ENCODE measurements around the gene HES4.
"Not testable (repeated sequence)": the region's sequence is repeated elsewhere in the genome, so short reads cannot be mapped to it uniquely, and the experiment has no call there.

HES4 gene

DNA sequence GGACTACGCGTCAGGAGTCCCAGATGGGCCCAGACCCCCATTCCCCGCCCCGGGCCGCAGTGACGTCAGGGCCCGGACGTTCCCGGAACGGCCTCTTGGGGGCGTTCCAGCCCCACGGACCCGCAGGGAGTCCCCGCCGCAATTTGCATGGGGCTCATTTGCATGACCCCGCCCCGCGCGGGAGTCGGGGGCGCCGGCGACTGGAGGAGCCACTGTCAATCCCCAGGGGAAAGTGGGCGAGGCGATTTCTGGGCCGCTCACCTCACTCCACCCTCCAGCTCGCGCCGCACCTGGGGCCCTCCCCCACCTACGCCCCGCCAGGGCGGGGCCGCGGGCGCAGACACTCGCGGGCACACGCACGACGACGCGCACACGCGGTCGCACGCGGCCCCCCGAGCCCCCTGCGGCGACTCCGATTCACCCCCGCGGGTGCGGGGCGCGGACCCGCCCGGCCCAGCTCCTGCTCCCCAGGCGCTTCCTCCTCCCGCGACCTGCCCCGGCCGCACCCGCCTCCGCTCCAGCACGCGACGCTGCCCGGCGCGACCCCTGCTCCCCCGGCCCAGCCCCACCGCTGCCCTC is 33.2 kb upstream of the HES4 start:
- DNase-seq (ENCODE audit: low read depth in 2 of 2): peak; percentile 90 to 91

DNA sequence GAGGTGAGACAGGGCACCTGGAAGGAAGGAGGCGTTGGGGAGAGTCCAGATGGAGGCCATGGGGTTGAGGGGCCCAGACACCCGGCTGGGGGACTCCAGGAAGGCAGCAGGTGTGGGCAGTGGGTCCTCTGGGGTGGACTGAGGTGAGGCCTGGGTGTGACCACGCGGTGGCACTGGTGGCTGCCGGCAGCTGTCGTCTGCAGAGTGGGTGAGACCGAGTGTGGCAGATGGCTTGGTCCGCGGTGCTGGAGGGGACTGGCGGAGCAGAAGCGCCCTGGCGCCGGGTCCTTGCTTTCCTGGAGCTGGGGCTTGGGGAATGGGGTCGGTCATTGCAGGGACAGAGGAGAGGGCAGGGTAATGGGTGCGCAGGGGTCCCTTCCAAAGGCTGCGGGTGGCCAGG is 32.5 kb upstream of the HES4 start:
- DNase-seq (ENCODE audit: low read depth in 2 of 2): no peak

DNA sequence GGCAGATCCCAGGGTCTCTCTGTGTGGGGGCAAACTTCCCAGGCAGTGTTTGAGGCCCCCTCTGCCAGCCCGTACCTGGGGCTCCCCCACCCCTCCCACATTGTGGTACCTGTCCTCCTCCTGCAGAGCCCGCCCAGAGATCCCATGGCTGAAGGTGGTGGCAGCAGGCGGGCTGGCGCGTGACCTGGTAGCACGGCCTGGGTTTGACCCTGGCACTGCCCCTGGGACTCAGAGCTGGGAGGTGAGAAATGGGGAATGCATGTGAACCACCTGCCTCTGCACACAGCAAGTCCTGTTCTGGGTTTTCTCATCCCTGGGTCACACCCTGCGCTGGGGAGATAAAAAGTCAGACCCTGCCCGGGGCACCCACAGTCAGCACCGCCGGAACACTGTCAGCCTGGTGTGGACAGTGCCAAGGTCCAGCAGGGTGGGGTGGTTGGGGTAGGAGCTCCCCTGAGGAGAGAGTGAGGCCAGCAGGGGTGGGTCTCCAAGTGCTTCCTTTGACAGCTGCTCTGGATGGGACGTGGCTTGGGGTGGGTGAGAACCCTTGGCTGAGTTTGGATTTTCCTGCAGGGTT is 31.9 kb upstream of the HES4 start:
- no peak for DNase-seq (ENCODE audit: low read depth in 2 of 2)

DNA sequence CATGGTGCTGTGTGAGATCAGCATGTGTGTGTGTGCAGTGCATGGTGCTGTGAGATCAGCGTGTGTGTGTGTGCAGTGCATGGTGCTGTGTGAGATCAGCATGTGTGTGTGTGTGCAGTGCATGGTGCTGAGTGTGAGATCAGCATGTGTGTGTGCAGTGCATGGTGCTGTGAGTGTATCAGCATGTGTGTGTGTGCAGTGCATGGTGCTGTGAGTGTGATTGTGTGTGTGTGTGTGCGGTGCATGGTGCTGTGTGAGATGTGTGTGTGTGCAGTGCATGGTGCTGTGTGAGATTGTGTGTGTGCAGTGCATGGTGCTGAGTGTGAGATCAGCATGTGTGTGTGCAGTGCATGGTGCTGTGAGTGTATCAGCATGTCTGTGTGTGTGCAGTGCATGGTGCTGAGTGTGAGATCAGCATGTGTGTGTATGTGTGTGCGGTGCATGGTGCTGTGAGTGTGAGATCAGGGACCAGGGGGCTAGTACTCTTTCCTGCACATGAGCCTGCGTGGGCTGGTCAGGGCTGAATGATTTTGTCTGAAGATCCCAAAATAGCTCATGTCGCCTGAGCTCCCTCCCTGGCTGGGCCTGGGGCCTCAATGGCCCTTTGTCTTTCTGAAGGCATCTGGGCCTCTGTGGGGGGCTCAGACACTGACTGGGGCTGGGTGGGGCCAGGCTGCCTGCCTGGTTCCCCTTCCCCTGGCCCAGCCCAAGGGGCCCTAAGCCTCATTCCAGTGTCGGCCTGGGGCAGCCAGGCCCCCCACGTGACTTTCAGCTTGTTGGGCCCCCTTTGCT is 31.2 kb upstream of the HES4 start:
- not testable (repeated sequence) for DNase-seq (ENCODE audit: low read depth in 2 of 2)

DNA sequence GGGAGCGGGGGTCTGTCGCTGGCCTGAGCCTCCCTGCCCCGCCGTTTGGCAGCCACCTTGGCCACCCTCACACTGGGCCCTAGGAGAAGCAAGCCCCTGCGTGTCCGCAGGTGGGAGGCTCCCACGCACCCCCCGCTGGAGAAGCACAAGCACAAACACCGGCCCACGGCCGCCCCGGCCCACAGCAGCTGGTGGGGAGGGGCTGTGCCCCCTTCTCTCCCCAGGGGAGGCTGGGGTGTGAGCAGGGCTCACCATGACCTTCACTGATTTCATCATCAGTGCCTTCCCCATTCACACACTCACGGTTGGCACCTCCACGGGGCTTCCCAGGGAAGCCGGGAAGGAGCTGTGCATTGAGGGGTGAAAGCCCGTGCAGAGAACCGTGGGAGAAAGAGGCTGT is 27.9 kb upstream of the HES4 start:
- DNase-seq (ENCODE audit: low read depth in 2 of 2): no peak

DNA sequence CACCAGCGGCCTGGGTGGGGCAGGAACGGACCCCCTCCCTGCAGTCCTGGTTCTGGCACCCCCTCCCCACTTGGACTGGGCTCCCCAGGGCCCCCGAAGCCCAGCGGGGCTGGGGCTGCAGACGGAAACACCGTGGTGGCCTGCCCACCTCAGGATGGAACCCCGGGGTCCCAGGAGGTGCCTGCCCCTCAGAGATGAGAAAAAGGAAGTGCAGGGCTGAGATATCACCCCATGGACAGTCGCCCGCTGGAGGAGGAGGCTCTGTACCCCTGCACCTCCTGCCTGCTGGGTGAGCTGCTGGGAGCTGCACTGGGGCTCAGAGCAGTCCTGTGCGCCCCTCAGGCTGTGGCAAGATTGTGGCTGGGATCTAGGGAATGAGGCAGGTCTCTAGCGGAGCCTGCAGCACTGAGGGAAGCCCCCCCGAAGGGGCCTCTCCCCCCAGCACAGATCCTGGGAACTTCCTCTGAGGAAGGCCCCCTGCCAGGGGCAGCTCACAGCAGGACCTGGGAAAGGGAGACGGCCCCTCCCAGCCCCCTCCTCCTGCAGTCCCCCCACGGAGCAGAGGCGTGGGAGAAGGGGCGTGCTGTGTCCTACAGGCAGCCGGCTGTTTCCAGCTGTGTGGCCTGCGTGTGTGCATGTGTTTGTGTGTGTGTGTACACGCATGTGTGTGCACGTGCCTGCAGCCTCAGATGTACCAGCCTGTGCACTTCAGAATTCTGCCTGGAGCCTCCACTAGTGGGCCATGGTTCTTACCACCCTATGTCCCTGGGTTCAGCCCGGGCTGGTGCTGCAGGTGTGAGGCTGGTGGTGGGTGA is 26.9 kb upstream of the HES4 start:
- DNase-seq (ENCODE audit: low read depth in 2 of 2): no peak

DNA sequence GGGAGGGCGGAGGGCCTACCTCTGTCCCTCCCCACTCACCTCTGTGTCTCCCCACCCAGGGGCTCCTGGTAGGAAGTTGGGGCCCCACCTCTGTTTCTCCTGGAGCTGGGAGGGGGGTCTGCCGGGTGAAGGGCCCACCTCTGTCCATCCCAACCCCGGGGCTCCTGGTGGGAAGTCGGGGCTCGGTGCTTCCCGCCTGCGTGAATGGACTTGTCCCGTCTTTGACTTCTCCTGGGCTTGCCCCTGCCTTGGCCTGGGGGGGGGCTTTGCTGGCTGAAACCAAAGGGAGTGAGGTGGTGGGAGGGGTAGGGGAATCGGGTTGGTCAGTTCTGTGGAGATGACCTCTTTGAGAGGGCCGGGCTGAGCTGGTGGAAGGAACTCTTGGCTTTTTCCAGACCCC is 25.8 kb upstream of the HES4 start:
- no peak for DNase-seq (ENCODE audit: low read depth in 2 of 2)

DNA sequence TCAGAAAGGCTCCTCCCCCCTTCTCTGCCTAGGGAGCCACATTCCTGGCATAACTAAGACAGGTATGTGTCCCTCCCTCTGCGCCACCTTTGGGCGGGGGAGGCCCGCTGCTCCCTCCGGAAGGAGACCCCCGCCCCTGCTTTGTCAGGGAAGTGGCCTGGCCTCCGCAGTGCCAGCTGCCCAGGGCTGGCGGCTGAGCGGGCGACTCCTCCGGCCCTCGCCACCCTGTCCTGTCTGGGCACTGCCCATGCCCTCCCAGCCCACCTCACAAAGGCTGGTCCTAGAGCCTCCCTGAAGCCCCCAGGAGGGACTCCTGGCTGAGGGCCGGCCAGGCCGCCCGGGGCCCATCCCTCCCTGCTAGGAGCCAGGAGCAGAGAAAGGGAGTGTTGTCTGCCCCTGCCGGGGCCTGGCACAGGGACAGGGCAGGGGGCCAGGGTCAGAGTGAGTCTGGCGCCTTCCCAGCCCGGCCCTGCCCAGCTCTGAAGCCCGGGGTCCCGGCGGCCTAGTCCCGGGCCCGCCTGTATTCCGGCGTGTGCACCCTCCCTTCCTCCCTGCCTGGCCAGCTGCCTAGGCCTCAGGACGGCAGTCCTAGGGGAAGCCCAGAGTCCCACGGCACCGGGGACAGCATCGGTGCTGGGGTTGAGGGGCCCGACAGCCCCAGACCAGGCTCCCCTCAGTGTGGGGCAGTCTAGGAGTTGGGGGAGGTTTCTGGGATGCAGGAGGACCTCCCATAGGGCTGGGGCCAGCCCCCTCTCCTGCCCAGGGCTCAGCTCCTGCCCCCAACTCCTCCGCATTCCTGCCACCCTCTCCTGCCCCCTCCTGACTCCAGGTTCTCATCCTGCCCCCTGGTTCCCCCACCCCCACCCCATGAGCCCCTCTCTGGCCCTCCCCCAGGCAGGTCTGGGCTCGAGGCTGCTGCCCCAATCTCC is 25.1 kb upstream of the HES4 start:
- no peak for DNase-seq (ENCODE audit: low read depth in 2 of 2)

DNA sequence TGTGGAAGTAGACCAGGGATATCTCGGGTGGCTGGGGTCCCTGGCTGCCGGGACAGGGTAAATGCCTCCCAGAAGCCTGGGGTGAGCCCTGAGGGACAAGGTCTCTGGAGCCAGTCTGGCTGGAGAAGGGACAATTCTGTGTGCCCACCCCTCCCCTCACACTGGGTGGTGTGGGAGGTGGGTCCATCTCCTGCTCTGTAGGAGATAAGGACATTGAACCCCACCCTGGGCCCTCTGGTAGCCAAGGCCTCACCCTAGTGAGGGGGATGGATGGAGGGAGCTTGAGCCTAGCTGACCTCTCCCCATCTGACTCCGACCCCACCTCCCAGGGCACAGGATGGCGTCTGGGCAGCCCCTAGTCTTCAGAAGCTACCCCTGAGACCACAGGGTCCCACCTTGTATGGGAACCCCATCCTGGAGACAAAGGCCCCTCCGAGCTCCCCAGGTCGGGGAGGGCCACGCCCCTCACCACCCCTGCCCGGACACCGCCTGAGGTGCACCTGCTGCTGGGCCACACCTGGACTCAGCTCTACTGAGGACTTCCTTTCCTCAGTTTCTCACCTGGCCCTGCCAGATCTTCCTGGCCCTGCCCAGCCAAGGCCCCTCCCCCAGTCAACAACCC is 24.4 kb upstream of the HES4 start:
- no peak for DNase-seq (ENCODE audit: low read depth in 2 of 2)

DNA sequence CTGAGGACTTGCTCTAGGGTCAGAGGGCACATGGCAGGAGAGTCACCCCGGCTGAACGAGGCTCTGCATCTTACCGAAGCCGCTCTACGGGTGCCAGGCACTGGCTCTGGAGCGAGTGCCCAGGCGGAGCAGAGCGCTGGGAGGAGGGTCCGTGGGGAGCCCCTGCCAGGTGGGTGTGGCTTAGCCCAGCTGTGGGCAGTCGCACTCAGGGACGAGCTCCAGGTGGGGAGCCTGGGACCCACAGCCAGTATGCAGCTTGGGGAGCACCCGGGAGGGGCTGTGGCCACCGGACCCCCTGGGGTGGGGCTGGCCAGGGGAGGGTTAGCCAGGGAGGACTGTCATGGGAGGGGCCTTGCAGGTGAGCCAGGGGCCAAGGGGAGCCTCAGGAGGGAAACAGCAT is 23.8 kb upstream of the HES4 start:
- no peak for DNase-seq (ENCODE audit: low read depth in 2 of 2)

DNA sequence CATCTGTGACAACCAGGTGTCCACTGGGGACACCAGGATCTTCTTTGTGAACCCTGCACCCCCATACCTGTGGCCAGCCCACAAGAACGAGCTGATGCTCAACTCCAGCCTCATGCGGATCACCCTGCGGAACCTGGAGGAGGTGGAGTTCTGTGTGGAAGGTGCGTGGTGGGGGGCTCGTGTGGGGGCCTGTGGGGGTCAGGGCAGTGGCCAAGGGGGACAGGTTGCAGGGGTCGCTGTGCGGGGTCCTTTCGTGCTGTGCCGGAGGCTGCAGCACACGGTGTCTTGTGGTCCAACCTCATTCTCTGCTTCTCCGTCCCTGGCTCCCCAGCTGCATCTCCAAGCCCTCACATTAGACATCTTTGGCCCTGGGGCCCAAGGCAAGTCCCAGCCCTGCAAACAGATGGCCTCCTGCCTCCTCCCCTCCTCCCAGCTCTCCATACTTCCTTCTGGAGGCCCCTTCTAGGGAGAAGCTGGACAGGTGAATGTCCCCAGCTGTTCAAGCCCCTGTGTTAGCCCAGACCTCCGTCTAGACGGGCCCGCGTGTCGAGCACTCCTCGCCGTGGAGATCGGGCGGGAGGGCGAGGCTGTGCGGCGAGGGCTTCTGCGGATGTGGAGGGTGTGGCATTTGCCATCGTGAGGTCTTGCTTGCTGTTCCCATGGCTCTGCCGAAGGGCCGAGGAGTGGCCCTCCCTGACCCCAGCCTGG is 22.6 kb upstream of the HES4 start:
- no peak for DNase-seq (ENCODE audit: low read depth in 2 of 2)

DNA sequence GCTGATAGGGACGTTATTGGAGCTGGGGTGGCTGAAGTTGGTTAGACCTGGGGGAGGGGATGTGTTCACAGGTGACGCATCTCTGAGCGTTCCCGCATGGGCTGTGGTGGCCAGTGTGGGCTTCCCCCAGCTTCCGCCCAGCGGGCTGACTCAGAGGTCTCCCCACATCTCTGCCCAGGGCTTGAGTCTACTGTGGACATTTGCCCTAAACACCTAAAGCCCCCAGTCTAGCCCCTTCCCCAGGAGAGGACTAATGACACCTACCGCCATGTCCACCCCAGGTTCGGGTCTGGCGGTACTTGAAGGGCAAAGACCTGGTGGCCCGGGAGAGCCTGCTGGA is 22.0 kb upstream of the HES4 start:
- no peak for DNase-seq (ENCODE audit: low read depth in 2 of 2)

DNA sequence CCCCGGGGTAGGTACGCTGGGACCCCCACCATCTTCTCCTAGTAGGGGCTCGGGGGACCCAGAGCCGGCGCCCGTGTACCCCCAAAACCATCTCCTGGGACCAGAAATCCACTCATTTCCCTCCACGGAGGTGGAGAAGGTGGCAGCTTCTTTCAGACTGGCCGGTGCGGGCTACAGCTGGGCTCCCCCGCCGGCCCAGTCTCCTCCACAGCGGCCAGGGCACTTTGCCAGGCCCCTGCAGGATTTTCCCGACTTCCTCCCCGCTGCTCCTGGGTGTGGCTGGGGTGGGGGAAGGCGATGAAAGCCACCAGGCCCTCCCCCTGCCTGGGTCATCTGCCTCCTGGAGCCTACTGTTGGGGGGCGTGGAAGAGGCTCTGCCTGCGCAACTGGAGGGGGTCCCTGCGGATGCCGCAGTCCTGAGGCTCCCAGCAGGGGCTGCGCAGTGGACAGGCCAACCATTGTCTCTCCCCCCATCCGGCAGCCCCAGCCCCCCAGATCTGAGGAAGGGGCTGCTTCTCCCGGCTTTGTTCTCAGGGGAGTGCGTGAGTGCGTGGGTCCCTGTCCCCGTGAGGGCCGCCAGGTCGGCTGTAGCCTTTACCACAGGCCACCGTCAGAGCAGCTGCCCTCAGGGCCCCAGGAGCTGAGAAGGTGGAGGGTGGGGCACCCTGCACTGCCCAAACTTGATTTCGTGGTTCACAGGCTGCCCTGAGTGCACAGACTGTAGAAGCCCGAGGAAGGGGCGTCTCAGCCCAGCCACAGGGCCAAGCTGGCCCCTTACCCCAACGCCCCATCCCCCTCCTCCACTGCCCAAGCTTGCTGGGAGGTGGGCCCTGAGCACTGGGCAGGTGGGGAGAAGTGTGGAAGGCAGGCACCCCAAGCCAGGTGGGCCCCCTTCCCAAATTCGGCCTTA is 21.4 kb upstream of the HES4 start:
- DNase-seq (ENCODE audit: low read depth in 2 of 2): no peak

DNA sequence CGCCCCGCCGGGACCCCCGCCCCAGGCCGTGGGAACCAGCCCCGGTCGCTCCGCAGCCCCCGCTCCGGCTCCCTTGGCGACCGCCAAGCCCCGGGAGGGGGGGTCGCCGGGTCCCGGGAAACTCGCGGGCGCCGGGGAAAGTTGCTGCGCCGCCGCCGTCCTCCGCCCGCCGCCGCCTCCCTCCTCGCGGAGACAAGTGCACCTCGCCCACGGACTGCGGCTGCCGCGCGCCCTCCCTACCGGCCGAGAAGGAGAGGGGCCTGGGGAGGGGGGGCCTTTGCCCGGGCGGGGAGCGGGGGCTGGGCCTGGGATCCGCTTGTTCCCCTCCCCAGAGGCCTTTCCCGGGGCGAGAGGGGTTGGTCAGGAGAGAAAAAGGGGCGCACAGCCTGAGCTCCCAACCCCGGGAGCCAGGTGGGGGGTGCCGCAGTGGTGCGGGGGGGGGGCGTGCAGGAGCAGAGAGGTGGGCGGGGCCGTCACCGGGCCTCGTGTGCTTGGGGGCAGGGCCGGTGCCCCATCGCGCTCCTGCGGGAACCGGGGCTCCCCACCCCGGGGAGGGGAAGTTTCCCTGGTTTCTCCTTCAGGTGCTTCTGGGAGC is 20.6 kb upstream of the HES4 start:
- DNase-seq (ENCODE audit: low read depth in 2 of 2): peak; percentile 36 to 47

DNA sequence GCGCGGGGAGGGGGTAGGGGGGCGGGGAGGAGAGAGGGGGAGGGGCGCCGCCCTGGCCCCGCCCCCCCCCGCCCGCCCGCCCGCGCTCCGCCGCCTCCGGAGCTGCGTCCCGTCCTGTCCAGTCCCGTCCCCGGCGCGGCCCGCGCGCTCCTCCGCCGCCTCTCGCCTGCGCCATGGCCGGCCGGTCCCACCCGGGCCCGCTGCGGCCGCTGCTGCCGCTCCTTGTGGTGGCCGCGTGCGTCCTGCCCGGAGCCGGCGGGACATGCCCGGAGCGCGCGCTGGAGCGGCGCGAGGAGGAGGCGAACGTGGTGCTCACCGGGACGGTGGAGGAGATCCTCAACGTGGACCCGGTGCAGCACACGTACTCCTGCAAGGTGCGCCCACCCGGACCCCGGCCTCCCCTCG is 20.1 kb upstream of the HES4 start, which contains the start of gene AGRN:
Gene AGRN (plus strand): TSS at position 121 of the 405 bp plus-strand sequence. CDS start 53 bp downstream, at position 174.
- peak in 1 of 2 donors; percentile 18 for DNase-seq (ENCODE audit: low read depth in 2 of 2)

DNA sequence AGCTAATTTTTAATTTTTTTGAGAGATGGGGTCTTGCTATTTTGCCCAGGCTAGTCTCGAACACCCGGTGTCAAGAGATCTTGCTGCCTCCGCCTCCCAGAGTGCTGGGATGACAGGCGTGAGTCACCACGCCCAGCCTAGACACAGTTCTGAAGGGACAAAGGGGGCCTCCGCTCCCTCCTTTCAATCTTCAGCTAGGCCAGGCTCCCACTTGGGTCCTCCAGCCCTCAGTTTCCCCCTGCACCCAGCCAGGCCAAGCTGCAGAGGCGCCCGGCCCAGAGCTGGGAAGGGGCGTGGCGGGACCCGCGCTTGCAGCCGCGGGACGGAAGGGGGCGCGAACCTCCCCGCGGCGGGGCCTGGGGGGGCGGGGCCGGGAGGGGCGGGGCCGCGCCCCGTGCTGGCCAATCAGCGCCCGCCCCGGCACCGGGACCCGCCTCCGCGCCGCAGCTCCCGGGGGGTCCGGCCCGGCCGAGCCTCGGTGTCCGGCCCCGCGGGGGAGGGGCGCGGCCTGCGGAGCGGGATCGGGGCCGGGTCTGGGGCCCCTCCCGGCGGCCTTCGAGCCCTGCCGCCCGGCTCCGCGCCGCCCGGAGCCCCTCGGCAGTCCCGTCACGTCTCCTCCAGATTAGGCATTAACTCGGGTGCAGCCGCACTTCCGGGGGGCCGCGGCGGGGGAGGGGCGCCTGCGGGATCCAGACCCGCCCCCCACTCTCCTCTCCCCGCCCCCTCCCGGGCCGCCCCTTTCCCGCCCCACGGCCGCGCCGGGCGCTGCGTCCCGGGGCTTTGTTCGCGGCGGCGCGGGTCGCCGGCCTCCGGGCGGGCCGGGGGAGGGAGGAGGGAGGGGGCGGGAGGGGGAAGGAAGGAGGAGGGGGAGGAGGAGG is 19.5 kb upstream of the HES4 start:
- DNase-seq (ENCODE audit: low read depth in 2 of 2): peak; percentile 69 to 82

DNA sequence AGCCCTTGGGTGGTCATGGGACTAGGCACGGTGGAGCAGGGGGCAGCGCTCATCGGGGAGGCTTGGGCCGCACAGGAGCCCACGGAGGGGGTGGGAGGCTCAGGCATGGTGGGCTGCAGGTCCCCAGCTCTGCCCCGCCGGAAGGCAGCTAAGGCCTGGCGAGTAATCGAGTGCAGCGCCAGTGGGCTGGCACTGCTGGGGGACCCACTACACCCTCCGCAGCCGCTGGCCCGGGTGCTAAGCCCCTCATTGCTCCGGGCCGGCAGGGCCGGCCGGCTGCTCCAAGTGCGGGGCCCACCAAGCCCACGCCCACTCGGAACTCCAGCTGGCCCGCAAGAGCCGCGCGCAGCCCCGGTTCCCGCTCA is 18.4 kb upstream of the HES4 start:
- DNase-seq (ENCODE audit: low read depth in 2 of 2): not testable (repeated sequence)
